Measurements from ENCODE around the gene LY86.

GRCh38 chr6:6640926-6641325 is 52.4 kb downstream of the LY86 start:
- TF ChIP-seq CTCF (IDR thresholded peaks at IDR 0.05): no peak
- no peak for TF ChIP-seq POLR2A (IDR thresholded peaks at IDR 0.05)
- no peak for TF ChIP-seq POLR2AphosphoS5 (IDR thresholded peaks at IDR 0.05)
- TF ChIP-seq EP300 (IDR thresholded peaks at IDR 0.05): no peak
